ENCODE results near the gene KNG1.
"Not testable (repeated sequence)": the region's sequence is repeated elsewhere in the genome, so short reads cannot be mapped to it uniquely, and the experiment has no call there.

The KNG1 gene

DNA sequence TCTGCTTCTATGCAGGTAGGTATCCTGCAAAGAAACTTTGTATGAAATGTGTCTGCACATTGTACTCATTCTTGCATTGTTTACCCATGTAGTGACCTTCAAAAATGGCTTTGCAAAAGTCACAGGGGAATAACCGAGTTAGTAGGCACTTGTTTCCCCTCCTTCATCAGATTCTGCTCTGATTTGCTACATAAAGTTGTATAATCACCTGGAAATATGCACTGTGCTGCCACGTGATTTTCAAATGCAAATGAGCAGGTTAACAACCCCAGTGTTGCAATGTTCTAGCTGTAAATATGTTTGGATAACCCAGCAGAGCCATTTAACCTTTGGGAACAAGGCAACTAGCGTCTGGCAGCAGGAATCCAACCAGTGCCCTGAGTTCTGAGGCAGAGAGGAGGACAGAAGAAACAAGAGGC is at the start of gene KNG1:
Gene KNG1 (plus strand): TSS at position 321 of the 419 bp plus-strand sequence. CDS start 184 bp downstream, outside the sequence.
- no peak for FAIRE-seq

DNA sequence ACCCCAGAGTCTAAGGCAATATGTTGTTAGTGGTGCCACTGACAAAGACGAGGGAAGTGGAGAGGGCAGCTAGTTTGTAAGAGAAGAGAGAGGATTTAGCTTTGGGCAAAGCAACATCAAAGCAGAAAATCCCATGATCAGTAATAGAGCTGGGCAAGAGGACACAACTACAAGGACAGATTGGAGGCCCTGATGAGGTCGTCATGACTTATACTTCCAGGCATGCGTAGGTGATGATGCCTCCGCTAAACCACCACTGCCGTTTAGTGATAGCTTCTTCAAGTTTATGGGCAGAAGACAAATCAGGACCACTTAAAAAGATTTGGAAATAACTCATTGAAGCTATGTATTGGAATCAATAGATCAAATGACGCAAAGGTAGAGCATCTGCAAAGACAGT is 48.7 kb upstream of the KNG1 start:
- FAIRE-seq = no peak

DNA sequence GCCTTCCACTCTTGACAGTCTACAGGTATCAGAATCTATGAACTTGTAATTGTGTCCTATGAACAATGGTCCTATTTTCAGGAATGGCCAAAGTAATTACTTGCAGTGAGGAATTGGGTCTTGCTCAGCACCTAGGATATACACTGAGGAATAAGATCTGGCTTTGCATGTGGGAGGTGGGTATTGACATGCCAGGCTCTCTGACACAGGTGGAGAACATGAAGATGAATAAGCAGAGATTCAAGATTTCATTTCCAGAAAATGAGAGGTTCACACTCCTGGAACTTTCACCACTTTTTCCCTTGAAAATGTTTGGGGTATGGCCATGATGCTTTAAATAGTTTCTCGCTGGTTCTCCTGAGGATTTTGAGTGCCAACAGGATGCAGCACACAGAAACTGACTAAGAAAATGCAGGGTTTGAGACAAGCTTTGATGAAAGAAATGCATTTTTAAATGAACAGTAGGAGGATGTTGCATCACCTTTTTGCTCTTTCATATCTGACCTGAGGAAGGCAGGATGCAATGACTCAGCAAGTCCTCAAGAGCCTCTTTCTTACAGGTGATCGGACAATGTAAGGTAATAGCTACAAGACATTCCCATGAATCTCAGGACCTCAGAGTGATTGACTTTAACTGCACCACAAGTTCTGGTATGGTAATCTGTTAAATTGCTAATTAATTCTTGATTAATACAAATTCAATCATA is 47.6 kb upstream of the KNG1 start:
- FAIRE-seq = no peak

DNA sequence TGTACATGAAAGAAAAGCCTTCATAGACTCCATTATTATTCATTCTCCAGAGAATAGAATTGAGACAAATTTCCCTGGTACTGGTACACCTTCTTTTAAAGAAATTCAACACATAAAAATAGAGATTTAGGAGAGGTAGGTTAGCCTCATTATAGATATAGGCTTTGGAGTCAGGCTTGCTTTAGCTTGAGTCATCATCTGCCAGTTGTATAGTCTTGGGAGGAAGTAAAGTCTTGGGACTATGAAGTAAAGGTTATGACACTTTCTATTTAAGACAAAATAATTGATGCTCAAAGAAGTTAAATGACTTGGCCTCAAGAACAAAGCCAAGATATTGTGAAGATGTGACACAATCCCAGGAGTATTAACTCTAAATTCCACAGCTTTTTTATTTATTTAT is 47.0 kb upstream of the KNG1 start:
- FAIRE-seq = no peak

DNA sequence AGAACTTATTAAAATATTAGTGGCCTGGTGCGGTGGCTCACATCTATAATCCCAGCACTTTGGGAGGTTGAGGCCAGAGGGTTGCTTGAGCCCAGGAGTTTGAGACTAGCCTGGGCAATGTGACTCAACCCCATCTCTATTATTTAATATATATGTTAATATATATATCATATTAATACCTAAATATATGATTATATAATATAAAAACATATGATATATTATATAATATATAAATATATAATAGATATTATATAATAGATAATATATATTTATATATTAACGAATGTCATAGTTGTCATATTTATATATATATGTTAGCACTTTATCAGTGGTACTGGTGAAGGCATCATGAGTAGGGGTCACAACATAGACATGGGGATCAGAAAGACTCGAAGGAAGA is 46.1 kb upstream of the KNG1 start:
- no peak for FAIRE-seq

DNA sequence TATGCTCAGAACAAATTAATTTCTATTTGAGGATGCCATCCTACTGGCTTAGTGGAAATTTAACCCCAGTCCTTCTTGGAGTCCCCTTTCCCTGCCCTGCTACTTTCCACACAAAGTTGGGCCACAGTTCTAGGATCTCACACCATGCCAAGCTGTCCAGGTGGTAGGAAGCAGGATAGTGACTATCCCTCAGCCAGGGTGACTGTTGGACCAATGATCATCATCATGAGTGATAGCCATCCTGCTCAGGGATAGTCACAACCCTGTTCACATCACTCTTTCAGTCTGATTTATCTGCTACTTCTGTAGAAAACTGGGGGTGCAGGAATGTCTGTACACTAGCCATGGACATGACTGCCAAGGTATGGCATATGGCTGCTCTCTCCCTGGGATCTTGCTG is 38.6 kb upstream of the KNG1 start:
- no peak for FAIRE-seq

DNA sequence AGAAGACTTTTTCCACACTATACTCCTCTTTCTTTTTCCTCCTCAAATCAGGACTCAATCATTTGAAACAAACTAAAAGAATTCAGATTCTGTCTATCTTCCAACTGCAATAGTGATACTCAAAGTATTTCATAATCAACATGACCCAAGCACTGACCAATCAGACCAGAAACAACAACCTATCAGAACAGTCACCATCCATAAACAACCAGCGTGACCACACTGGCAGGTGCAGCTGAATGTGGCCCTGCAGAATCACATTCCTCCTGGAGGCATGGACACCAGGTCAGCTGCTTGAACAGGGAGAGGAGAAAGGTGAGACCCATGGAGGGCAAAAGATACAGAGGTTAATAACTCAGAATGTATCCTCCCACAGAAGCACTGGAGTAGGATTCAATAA is 38.0 kb upstream of the KNG1 start:
- no peak for FAIRE-seq

DNA sequence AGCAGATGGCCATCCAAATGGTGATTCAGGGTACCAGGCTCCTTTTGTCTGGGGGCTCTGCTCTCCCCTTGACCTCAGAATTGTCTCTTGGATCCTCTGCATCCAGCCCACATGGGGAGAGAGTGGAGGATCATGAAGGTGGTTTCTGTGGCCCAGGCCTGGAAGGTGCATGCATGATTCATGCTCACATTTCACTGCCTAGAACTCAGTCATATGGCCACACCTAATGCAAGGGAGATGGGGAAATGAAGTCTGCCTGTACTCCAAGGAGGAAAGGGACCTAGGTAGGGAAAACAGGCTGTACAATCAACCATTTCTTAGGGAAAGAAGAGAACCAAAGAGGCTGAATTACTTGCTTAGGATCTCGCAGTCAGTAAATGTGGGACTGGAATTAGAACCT is 36.3 kb upstream of the KNG1 start:
- FAIRE-seq = no peak

DNA sequence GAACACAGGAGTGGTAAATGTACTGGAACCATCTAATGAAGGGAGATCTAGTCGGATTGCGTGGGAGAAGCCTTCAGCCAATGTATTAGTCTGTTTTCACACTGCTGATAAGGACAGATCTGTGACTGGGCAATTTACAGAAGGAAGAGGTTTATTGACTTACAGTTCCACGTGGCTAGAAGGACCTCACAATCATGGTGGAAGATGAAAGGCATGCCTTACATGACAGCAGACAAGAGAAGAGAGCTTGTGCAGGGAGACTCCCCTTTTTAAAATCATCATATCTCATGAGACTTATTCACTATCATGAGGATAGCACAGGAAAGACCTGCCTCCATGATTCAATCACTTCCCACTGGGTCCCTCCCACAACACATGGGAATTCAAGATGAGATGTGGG is 34.3 kb upstream of the KNG1 start:
- no peak for FAIRE-seq

DNA sequence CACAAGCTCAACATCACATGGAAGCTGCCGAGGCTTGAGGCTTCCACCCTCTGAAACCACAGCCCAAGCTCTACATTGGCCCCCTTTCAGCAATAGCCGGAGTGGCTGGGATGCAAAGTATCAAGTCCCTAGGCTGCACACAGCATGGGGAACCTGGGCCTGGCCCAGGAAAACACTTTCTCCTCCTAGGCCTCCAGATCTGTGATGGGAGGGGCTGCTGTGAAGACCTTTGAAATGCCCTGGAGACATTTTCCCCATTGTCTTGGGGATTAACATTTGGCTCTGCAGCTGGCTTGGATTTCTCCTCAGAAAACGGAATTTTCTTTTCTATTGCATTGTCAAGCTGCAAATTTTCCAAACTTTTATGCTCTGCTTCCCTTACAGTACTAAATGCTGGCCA is 33.2 kb upstream of the KNG1 start:
- no peak for FAIRE-seq

DNA sequence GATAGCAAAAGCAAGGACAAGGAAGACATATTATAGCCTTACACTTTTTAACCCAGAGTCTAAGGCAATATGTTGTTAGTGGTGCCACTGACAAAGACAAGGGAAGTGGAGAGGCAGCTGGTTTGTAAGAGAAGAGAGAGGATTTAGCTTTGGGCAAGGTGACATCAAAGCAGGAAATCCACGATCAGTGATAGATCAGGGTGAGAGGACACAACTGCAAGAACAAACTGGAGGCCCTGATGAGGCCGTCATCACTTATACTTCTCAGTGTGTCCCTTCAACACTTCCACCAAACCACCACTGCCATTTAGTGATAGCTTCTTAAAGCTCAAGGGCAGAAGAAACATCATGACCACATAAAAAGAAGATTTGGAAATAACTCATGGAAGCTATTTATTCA is 30.7 kb upstream of the KNG1 start:
- not testable (repeated sequence) for FAIRE-seq

DNA sequence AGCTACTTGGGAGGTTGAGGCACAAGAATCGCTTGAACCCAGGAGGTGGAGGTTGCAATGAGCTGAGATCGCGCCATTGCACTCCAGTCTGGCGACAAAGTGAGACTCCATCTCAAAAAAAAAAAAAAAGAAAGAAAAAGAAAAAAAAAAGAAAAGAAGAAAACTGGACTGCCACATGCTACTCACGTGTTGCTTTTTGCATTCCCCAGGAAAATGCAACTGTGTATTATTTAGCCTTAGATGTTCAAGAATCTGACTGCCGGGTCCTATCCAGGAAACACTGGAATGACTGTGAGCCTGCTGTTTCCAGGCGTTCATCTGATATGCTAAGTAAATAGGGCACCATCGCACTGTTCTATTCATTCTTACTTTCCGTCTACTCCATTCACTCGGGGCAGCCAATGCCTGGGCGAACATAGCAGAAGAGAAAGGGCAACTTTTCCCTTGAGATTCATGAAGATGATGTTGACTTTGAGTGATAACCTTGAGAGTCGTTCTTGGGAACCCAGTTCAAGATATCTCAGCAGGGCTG is 30.0 kb upstream of the KNG1 start:
- FAIRE-seq = no peak

DNA sequence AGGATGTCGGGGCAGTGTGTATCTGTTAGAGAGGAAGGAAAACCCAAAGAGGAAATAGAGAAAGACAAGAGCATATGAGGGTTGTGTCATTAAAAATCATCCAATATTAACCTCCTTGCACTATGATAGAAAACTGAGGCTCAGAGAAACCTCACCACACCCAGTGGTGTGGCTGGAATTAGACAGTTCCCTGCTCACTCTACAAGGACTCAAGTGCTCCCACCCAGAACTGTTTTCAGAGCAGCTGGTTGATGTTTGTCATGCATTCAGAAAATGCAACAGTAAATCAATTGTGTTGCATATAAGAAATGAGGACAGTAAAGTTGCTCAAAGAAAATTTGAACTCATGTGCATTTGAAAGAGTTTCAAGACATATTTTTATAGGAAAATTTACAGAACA is 26.9 kb upstream of the KNG1 start:
- FAIRE-seq = not testable (repeated sequence)

DNA sequence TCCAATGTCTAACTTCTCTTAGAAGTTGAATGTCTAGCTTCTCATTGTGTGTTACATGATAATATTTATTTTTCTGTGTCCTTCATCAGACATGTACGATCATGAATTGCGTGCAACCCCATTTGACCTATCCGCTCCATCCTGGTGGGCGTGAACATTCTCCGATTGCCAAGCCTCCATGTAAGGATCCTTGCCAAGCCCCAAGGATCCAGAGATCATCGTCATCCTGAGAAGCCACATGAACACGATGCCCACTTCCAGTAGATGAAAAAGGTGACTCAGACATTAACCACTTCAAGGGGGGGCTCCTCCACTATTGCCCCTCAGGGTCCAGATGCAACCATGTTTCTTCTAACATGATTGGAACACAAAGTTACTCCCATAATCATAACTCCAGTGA is 25.5 kb upstream of the KNG1 start:
- FAIRE-seq = no peak

DNA sequence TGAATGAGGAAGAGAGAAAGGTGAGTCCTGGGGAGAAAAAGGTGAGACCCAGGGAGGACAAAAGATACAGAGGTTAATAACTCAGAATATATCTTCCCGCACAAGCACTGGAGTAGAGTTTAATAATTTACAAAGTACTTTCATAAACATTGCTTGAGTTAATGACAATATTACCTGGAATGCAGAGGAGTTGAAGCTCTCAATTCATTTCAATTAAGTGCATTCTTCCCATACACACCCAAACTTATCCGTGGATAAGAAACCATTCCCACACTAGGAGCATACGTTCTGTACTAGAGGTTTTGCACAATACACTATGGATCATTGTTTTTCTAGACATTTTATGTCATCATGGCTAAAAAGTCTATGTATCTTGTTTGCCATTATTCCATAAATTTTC is 23.3 kb upstream of the KNG1 start:
- FAIRE-seq = no peak

DNA sequence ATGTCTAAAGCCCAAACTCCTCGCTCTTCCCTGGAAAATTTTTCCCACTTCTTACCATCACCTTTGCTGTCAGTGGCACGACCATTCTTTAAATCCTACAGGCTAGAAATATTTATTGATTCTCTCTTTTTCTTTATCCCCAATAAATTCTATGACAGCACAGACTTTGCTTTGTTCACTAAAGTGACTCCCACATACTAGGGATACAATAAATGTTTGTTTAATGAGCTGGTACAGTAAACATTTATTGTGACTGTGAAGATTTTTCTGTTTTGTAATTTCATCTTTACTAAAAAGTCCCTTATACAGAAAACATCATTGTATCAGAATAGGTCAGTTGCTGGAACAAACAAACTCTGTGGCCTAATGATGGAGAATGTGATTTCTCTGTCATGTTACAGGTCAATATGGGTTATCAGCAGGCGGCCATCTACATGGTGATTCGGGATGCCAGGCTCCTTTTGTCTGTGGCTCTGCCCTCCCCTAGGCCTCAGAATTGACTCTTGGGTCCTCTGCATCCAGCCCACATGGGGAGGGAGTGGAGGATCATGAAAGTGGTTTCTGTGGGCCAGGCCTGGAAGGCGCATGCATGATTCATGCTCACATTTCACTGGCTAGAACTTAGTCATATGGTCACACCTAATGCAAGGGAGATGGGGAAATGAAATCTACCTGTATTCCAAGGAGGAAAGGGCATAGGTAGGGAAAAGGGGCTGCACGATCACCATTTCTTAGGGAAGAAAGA is 22.7 kb upstream of the KNG1 start:
- no peak for FAIRE-seq

DNA sequence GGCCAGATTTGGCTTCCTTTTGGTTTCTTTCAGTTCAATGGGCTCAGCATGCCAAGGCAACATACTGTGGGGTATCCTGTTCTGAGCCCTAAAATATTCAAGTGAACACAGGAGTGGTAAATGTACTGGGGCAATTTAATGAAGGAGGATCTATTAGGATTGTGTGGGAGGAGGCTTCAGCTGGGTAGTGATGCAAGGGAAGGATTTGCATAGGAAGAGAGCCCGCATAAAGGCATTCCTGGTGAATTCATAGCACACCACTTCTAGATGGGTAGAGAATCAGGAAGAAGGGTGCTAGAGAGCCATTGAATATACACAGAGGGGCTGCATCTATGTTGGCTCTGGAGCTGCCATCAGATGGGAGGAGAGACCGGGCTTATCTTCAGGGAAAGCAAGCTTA is 20.6 kb upstream of the KNG1 start:
- no peak for FAIRE-seq

DNA sequence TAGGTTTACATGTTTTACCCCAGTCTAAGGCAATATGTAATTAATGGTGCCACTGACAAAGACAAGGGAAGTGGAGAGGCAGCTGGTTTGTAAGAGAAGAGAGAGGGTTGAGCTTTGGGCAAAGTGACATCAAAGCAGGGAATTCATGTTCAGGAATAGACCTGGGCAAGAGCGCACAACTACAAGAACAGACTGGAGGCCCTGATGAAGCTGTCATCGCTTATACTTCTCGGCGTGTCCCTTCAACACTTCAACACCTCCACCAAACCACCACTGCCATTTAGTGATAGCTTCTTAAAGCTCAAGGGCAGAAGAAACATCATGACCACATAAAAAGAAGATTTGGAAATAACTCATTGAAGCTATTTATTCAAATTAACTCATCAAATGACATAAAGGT is 19.6 kb upstream of the KNG1 start:
- FAIRE-seq = no peak

DNA sequence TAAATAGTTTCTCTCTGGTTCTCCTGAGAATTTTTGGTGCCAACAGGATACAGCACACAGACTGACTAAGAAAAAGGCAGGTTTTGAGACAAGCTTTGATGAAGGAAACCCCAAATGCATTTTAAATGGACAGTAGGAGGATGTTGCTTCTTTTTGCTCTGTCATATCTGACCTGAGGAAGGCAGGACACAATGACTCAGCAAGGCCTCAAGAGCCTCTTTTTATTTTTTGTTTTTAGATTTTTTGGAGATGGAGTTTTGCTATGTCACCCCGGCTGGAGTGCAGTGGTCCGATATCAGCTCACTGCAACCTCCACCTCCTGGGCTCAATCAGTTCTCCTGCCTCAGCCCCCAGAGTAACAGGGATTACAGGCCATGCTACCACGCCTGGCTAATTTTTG is 16.9 kb upstream of the KNG1 start:
- no peak for FAIRE-seq

DNA sequence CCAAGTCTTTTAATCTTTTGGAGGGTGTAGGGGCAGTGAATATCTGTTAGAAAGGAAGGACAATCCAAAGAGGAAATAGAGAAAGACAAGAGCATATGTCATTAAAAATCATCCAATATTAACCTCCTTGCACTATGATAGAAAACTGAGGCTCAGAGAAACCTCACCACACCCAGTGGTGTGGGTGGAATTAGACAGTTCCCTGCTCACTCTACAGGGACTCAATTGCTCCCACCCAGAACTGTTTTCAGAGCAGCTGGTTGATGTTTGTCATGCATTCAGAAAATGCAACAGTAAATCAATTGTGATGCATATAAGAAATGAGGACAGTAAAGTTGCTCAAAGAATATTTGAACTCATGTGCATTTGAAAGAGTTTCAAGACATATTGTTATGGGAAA is 14.7 kb upstream of the KNG1 start:
- not testable (repeated sequence) for FAIRE-seq

DNA sequence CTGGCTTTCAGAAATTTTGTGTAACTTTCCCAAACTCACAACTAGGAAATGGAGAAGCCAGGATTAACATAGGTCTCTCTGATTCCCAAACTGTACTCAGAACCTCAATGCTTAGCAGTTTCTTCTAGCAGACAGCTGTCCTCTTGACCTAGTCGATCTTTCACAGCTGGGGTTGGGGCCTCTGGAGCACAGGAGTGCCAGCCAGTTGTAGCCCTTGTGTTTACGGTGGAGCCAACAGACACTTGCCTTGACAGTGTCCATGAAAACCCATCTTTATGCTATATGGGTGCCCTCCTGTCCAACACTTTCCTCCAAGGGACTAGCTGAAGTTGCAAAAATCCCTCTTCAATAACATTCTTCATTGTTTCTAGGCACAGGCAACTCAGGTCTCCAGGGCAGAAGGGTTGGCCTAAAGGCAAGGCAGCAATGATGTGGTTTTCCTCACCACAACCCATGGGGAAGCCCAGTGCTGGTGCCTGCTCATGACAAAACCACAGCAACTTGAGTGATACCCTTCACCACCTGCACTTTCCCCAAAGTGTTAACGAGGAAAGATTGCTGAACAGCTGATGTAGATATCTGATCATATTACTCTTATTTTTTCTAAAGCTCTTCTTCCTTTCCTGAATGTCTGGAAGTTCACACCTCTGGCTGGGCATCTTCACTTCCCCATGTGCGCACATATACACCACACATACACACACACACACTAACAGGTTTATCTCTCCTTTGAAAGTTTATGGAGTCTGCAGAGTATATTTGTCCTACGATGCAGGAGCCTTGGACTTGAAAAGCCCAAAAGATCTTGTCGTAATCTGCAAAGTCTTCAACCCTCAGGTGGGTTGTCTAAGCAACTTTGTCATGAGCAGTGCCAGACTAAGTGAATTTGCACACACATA is 11.0 kb upstream of the KNG1 start:
- FAIRE-seq = no peak

DNA sequence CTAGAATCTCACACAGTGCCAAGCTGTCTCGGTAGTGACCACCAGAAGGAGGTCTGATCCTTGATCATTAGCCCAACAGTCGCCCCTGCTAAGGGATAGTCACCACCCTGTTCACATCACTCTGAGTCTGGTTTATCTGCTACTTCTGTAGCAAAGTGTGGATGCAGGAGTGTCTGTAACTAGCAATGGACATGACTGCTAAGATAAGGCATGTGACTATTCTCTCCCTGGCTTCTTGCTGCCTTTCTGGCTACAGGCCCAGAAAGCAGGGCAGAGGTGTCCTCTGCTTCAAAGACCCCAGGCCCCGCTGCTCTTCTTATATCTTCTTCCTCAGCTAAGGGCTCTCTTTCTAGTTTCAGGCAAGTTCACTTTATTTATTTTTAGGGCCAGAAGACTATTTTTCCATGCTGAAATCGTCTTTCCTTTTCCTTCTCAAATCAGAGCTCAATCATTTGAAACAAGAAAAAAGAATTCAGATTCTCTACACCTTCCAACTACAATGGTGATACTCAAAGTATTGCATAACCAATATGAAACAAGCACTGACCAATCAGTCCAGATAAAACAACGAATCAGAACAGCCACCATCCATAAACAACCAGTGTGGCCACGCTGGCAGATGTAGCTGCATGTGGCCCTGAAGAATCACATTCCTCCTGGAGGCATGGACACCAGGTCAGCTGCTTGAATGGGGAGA is 8.0 kb upstream of the KNG1 start:
- no peak for FAIRE-seq

DNA sequence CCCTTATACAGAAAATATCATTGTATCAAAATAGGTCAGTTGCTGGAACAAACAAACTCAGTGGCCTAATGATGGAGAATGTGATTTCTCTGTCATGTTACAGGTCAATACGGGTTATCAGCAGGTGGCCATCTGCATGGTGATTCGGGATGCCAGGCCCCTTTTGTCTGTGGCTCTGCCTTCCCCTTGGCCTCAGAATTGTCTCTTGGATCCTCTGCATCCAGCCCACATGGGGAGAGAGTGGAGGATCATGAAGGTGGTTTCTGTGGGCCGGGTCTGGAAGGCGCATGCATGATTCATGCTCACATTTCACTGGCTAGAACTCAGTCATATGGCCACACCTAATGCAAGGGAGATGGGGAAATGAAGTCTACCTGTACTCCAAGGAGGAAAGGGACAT is 6.5 kb upstream of the KNG1 start:
- FAIRE-seq = not testable (repeated sequence)

Measured in colon (tissue), 2 donors.